HG02642 (cell line): ENCODE measurements around the gene SACS.
A peak's percentile ranks its signal among the peaks of the same experiment; 100 is the strongest.

Experiments
- ATAC-seq: cut with Tn5 transposase; IDR thresholded peaks from one replicate; pipeline ENCODE4 v1.9.1; 2021; ENCODE audit warnings: mild to moderate bottlenecking; ENCODE audit not compliant: unreplicated experiment, poor library complexity

SACS gene

DNA sequence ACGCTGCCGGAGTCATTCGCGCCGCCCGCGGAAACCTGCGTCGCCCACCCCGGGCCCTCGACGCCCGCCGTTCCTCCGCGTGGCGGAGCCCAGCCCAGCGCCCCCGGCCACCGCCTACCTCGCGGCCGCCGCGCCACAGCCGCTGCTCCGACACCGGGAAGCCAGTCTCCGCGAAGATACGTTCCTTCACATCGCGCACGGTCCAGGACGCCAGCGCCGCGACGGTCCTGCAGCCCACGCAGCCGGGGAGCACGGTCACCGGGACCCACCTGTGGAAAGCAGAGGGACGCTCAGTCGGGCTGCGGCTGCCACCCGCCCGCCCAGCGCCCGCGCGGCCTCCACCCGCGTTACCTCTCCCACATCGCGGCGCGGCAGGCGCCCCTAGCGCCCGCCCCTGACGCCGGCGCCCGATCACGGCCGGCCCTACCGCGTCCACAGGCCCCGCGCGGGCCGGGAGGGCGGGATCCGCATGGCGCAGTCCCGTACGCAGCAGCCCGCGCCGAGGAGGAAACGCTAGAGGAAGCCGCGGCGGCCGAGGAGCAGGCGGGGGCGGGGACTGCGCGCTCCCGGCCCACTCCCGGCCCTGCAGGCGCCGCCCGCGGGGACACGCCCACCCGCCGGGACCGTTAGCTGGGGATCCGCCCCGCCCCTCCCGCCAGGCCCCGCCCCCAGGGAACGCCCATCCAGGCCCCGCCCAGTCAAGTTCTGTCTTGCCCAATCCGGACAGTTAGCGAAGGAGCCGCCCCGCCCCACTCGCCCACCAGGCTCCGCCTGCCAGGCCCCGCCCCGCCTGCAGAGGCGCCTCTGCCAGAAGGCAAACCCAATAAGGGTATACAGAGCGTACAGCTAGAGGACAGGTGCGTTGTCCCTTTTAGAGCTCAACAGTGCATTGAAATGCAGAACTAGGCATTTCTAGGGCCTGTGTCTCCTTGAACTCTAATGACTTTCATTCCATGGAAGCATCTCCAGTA, 58.2 kb downstream of the SACS start:
- peak; percentile 89 for ATAC-seq

- ATAC-seq = no peak
Measured at GRCh38 chr13:23372264-23372906, 61.1 kb downstream of the SACS start.

DNA sequence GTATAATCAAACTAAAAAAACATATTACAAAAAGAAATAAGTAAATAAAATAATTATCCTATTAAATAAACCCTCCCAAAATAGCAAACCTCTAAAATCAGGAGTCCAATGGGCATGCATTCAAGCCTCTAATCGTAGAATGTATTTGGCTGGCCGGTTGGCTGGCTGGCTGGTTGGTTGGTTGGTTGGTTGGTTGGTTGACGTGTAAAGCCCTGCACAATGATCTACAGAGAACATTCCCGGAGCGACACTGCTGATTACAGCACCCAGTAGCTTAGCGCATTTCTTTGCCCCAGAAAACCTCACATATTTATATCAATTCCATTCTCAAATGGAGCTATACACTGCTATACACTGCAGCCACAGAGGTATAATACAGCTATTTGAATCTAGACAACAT, 65.6 kb downstream of the SACS start:
- no peak for ATAC-seq

DNA sequence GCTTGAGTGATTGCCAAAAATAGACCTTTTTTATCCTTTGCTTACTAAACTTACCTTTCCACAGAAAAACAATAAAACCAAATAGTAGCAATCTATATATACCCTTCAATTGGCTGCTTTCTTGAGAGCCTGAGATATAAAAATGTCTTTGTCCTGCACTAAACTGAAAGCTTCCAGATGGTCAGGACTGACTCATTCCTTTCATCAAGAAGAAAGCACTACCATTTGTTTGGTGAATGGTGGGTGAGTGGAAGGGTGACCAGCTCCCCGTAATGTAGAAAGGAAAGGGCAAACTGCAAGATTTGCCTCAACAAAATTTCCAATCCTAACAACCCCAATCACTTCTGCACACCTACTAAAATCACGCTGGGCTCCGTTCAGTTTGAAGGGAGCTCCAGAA, 67.8 kb downstream of the SACS start:
- no peak for ATAC-seq

- ATAC-seq = no peak
Measured at GRCh38 chr13:23359882-23360281, 73.6 kb downstream of the SACS start.

DNA sequence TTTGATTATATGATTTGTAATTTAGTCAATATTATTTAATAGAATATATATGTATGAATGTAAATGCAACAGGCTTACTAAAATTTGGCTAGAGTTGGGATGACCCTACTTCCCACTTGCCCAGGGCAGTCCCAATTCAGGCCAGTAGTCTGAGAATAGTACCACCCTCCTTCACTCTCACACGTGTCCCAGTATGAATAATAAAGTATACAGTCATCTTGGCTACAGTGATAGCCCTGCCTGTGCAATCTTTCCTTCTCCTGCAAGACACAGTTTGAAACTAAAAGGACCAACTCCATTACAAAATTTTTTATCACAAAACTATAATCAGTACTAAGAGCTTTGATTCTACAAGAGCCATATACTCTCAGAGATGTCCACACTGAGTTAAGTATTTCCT, 76.2 kb downstream of the SACS start:
- no peak for ATAC-seq

DNA sequence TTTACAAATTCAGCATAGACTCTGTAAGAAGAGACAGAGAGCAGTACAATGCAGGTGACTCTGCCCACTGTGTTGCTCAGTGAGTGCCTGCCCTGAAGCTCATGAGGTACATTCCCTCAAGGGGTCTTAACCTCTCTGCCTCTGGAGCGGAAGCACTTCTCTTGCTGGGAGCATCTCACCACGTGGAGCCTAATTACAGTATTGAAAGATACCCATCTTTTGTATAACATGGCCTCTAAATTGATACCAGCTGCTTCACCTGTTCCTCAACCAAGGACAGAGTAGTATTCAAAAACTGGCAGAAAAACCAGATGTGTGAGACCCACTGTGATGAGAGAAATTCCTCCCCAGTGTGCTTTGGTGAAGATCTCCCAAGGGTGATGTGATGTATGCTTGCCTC, 77.1 kb downstream of the SACS start:
- ATAC-seq = no peak

- ATAC-seq = no peak
Measured at GRCh38 chr13:23354520-23354919, 79.0 kb downstream of the SACS start.

GRCh38 chr13:23352161-23352560, 81.3 kb downstream of the SACS start:
- ATAC-seq = no peak

GRCh38 chr13:23350009-23350408, 83.5 kb downstream of the SACS start:
- ATAC-seq = no peak

- ATAC-seq = no peak
Measured at GRCh38 chr13:23349161-23349897, 84.2 kb downstream of the SACS start.

DNA sequence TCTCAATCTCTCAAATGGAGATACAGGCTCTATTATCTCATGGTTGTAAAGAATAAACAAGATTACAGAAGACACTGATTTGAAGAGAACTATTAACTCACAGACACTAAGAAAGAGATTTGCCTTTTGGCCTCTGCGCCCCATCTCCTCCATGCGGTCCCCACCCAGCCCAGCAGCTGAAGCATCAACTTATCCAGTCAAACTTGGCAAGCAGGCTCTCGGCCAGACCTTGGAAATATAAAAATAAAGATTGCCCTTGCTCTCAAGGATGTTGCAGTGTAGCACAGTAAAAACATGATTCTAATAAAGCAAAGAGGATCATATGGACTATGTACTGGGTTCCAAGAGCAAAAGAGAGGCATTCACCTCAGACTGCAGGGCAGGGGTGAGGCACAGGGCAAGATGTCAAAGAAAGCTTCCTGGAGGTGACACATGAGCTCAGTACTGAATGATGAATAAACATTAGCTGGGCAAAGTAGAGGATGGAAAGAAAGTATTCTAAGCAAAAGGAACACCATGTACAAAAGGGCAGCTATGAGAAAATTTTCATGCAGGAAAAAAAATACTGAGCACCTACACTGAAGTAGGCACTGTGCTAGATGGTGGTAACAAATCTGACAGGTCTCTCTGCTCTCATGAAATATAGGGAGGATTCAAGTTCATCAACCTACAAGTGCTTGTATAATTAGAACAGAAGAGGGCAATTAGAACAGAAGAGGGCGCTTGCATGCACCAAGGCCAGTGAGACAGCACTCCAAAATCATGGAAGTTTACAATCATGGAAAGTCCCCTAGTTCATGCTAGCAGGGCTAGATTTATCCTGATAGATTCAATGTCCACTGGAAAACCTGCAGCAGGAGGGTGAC, 85.0 kb downstream of the SACS start:
- ATAC-seq = no peak

DNA sequence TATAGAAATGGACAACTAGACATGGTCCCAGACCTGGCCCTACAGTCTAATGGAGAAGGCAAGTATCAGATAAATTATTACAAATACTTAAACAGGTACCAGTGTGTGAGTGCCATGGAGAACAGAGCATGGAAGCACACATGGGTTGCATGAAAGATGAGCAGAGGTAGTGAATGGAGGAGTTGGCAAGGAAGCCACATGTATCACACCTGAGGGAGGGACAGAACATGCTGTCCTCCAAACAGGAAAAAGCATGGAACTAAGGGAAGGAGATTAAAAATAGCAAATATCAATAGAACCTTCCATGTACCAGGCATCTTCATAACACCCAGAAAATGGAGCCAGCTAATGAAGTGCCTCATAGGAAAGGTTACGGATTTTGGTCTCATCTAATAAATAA, 85.9 kb downstream of the SACS start:
- ATAC-seq = no peak

DNA sequence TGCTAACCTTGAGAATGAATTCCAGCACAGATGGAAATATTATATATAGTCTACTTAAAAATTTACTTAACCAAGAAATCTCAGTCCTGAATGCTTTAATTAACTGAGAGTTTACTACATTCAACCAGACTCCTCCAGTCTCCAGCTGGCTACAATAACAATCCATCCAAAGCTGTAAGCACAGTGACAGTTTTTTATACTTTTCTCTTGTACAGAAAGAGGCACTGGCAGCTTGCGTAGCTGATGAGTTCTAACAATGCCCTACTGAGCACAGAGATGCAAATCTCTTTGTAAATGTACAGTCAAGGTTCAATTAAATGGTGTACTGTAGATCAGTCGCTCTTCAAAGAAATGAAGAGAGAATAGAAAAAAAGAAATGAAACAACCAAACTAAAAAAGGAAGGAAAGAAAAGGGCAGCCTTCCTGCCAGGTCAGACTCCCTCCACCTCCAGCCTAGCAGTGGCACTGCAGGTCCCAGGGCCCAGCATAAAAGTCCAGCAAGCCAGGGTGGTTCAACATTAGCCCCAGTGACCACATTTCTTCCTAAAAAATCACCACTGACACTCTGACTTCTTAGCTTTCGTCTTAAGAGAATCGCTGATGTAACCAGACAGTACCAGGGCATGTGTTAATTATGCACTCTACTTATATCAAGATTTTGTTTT, 88.4 kb downstream of the SACS start:
- no peak for ATAC-seq

DNA sequence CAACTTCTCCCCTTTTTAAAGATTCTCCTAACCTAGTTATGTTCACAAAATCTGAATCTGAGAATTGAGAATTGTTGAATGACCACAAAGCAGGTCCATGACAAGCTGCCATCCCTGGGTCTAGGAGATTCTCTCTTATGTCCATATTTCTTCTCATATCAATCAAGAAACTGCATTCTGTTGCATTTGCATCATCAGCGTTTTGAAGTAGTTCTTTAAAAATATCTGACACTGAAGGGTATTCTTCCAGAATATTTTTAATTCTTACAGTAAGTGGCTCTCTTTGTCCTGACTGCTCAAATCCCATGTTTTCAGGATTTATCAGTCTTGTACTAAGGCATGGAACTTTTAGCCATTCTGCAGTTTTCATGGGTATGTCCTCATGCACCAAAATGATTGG, 94.3 kb downstream of the SACS start:
- no peak for ATAC-seq

DNA sequence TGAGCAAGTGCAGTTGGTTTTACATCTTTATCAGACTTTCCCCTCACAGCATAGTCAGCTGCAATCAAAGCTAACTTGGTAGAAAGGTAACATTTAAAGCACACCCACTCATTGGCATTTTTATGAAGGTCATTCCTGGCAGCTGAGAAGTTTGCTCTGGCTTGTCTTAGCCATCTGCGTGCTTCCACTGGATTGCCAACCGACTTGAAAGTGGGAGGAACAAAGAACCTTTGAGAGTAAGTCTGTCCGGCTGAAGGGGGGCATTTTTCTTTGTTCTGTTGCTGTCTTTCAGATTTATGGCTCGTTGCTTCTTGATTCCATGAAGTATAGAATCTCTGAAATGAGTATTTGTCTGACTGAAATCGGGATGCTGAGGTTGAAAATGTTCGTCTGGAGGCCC, 103.1 kb downstream of the SACS start:
- ATAC-seq = no peak

DNA sequence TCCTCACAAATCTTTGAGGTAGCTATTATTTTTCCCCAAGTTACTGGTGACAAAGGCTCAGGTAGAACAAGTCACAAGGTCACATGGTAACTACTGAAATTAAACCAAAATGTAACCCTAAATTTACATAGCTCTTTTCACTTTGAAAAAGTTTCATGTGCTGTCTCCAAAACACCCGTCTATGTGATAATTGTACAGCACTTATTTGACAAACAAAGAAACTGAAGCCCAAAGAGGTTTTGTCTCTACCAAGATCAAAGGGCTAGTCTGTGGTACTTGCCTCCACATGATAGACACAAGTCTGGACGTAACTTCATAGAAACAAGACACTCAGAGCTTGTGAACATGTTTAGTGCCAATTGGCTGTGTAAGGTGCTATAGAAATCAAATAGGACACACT, 108.3 kb downstream of the SACS start:
- peak; percentile 43 for ATAC-seq

DNA sequence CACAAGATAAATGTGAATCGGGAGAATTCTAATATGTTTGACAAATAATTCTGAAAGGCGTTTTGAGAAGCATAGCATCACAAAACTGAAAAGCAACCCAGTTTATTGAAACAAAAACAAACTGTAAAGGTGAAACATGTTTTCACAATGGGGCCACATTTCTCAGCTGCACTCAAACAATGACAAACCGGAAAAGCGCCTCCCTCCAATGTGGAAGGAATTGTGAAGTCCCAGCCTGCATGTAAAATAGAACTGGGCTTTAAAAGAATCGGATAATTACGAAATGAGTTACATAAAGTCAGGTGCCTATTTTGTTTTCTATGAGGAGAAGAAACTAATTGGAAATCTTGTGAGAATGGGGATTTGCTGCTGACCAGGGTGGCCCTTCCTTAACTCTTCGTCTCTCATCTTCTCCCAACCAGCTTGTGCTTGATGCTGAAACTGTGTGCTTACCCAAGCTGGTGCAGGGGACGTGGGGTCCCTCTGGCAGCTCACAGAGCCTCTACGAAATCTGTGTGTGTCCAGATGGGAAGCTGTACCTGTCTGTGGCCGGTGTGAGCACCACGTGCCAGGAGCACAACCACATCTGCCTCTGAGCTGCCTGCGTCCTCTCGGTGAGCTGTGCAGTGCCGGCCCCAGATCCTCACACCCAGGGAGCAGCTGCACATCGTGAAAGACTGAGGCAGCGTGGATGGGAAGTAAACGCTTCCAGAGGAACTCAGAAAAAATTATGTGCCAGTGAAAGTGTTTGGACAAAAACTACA, 109.4 kb downstream of the SACS start:
- ATAC-seq = no peak
